ENCODE measurements around the gene OR4E2.
"Not testable (repeated sequence)": the region's sequence is repeated elsewhere in the genome, so short reads cannot be mapped to it uniquely, and the experiment has no call there.

Gene OR4E2

GRCh38 chr14:21653331-21653885, at the start of gene OR4E2:
Gene OR4E2 (plus strand): TSS chr14:21653835. CDS start chr14:21665083, 11,248 bp downstream.
- no peak for DNase-seq

- DNase-seq: no peak
Observed at GRCh38 chr14:21612324-21612723, 41.3 kb upstream of the OR4E2 start.

GRCh38 chr14:21614240-21614639, 39.4 kb upstream of the OR4E2 start:
- DNase-seq: no peak

GRCh38 chr14:21617614-21618013, 36.0 kb upstream of the OR4E2 start:
- no peak for DNase-seq

- DNase-seq: no peak
Observed at GRCh38 chr14:21626491-21627230, 27.0 kb upstream of the OR4E2 start.

- not testable (repeated sequence) for DNase-seq
Observed at GRCh38 chr14:21630503-21630902, 23.1 kb upstream of the OR4E2 start.

- no peak for DNase-seq
Observed at GRCh38 chr14:21631084-21631483, 22.6 kb upstream of the OR4E2 start.

GRCh38 chr14:21634840-21635239, 18.8 kb upstream of the OR4E2 start, which contains the start of gene OR10G2:
Gene OR10G2 (minus strand): TSS chr14:21634940. CDS start chr14:21634842, 98 bp downstream.
- DNase-seq: no peak

GRCh38 chr14:21642683-21643082, 11.0 kb upstream of the OR4E2 start:
- DNase-seq: no peak

- no peak for DNase-seq
Observed at GRCh38 chr14:21643407-21643806, 10.2 kb upstream of the OR4E2 start.

- no peak for DNase-seq
Observed at GRCh38 chr14:21647380-21647779, 6.3 kb upstream of the OR4E2 start.

- no peak for DNase-seq
Observed at GRCh38 chr14:21652209-21652808, 1.3 kb upstream of the OR4E2 start.

- no peak for DNase-seq
Observed at GRCh38 chr14:21654215-21654614, 580 bp downstream of the OR4E2 start.

- DNase-seq: no peak
Observed at GRCh38 chr14:21656980-21657379, 3.3 kb downstream of the OR4E2 start.

GRCh38 chr14:21668377-21668776, 14.7 kb downstream of the OR4E2 start:
- no peak for DNase-seq

GRCh38 chr14:21669284-21669683, 15.6 kb downstream of the OR4E2 start:
- DNase-seq: no peak

- DNase-seq: no peak
Observed at GRCh38 chr14:21671371-21671770, 17.7 kb downstream of the OR4E2 start.

GRCh38 chr14:21672116-21672515, 18.5 kb downstream of the OR4E2 start:
- no peak for DNase-seq

GRCh38 chr14:21673718-21674117, 20.1 kb downstream of the OR4E2 start, which contains the start of gene OR4E1:
Gene OR4E1 (minus strand): TSS chr14:21673818. CDS start chr14:21670935, 2,883 bp downstream.
- DNase-seq: no peak

GRCh38 chr14:21675566-21675965, 21.9 kb downstream of the OR4E2 start:
- DNase-seq: no peak

- DNase-seq: no peak
Observed at GRCh38 chr14:21680072-21680471, 26.4 kb downstream of the OR4E2 start.

- DNase-seq: no peak
Observed at GRCh38 chr14:21686468-21686867, 32.8 kb downstream of the OR4E2 start.

GRCh38 chr14:21694425-21694824, 40.8 kb downstream of the OR4E2 start:
- DNase-seq: no peak

- not testable (repeated sequence) for DNase-seq
Observed at GRCh38 chr14:21697662-21698061, 44.0 kb downstream of the OR4E2 start.
